H1 (cell line): ENCODE data around the gene ABHD12. TPM values are rescaled to one million over a fixed set of nuclear protein-coding genes. Genes with fewer than 3 reads are reported as not detected.

ENCODE experiments used
- CTCF ChIA-PET: fragments of 300-600 bp; sonication (Branson Sonifier 250); formaldehyde crosslinking; loops from one replicate; lab custom pipeline; 2021; ENCODE audit not compliant: partially characterized antibody; lab: Charles Lee
- POLR2A ChIA-PET: fragments of 300-600 bp; sonication (Branson Sonifier 250); formaldehyde crosslinking; loops from one replicate; lab custom pipeline; 2021; ENCODE audit warnings: inconsistent platforms; ENCODE audit not compliant: partially characterized antibody; lab: Charles Lee
- DNase-seq, 2 experiments: peaks; one replicate each; pipeline versions ENCODE4 v3.0.0 to v3.0.0-alpha.2; 2010 to 2022; ENCODE audit warnings: low spot score in 2 of 2, low read depth in 1 of 2, mixed read lengths in 1 of 2
- FAIRE-seq: peaks from 2 replicates; lab custom pipeline; 2011; peaks lifted over from hg19 to GRCh38; lab: Jason Lieb, UNC
- H2AFZ ChIP-seq: 2 replicates; pipeline ENCODE4 v1.8.1; 2012; ENCODE audit warnings: low read length, inconsistent platforms
- H2AK5ac ChIP-seq: 2 replicates; pipeline ENCODE4 v1.6.1; 2013; ENCODE audit warnings: low read depth, low read length
- H2BK120ac ChIP-seq: replicated peaks from 2 replicates; pipeline ENCODE3; 2013; ENCODE audit warnings: low read depth, low read length, inconsistent platforms
- H2BK12ac ChIP-seq: 2 replicates; pipeline ENCODE4 v1.6.1; 2013; ENCODE audit warnings: low read depth, low read length
- H2BK15ac ChIP-seq: 2 replicates; pipeline ENCODE4 v1.6.1; 2013; ENCODE audit warnings: low read length
- H2BK20ac ChIP-seq: 2 replicates; pipeline ENCODE4 v1.6.1; 2013; ENCODE audit warnings: low read length
- H2BK5ac ChIP-seq: 2 replicates; pipeline ENCODE4 v1.6.1; 2013; ENCODE audit warnings: low read depth, low read length
- H3K14ac ChIP-seq: 2 replicates; pipeline ENCODE4 v1.6.1; 2013; ENCODE audit warnings: inconsistent platforms; ENCODE audit not compliant: insufficient read length
- H3K18ac ChIP-seq: 2 replicates; pipeline ENCODE4 v1.6.1; 2013; ENCODE audit warnings: low read length; ENCODE audit errors: extremely low read depth
- H3K23ac ChIP-seq: 2 replicates; pipeline ENCODE4 v1.6.1; 2013; ENCODE audit warnings: inconsistent platforms; ENCODE audit not compliant: insufficient read length
- H3K23me2 ChIP-seq: 2 replicates; pipeline ENCODE4 v1.6.1; 2013; ENCODE audit warnings: low read depth, low read length
- H3K27ac ChIP-seq: 2 replicates; pipeline ENCODE4 v1.6.1; 2011; ENCODE audit warnings: low read depth, low read length, inconsistent platforms
- H3K27me3 ChIP-seq, 4 experiments: replicated peaks in 1 of 4; 1 replicate in 1 of 4; 2 replicates in 3 of 4; pipeline versions ENCODE4 v1.6.1 to v1.8.1; 2011 to 2013; ENCODE audit warnings: low read length in 3 of 4, mild to moderate bottlenecking in 3 of 4, inconsistent platforms in 2 of 4, mixed read lengths in 2 of 4, moderate library complexity in 1 of 4; ENCODE audit not compliant: control insufficient read depth in 3 of 4, insufficient read depth in 3 of 4; ENCODE audit errors: extremely low read depth in 1 of 4
- H3K36me3 ChIP-seq, 4 experiments: 2 replicates each; pipeline versions ENCODE4 v1.6.1 to v1.8.1; 2011 to 2013; ENCODE audit warnings: mild to moderate bottlenecking in 4 of 4, low read length in 3 of 4, moderate library complexity in 2 of 4, control low read depth in 1 of 4, inconsistent platforms in 1 of 4; ENCODE audit not compliant: insufficient read depth in 4 of 4, control insufficient read depth in 2 of 4
- H3K4ac ChIP-seq: replicated peaks from 2 replicates; pipeline ENCODE3; 2013; ENCODE audit warnings: low read length, low read depth, mixed read lengths, inconsistent platforms; ENCODE audit not compliant: insufficient read length
- H3K4me1 ChIP-seq, 4 experiments: replicated peaks in 1 of 4; 1 replicate in 1 of 4; 2 replicates in 3 of 4; pipeline versions ENCODE4 v1.6.1 to v1.8.1; 2011 to 2013; ENCODE audit warnings: low read length in 3 of 4, inconsistent platforms in 2 of 4, mixed read lengths in 1 of 4; ENCODE audit not compliant: insufficient read depth in 4 of 4, control insufficient read depth in 3 of 4
- H3K4me2 ChIP-seq, 2 experiments: 2 replicates each; pipeline versions ENCODE4 v1.6.1 to v1.8.1; 2011 to 2013; ENCODE audit warnings: low read depth in 2 of 2, low read length in 2 of 2, control low read depth in 1 of 2, inconsistent platforms in 1 of 2, mild to moderate bottlenecking in 1 of 2; ENCODE audit not compliant: insufficient read depth in 1 of 2
- H3K4me3 ChIP-seq, 4 experiments: fragments of 200-600, 300-600 bp in 1 of 4; sonication (generic), shearing (Covaris generic), sonication (Bioruptor Twin) in 1 of 4; 2 replicates each; pipeline versions ENCODE4 v1.5.1 to v1.8.1; 2011 to 2016; ENCODE audit warnings: low read length in 4 of 4, low read depth in 3 of 4, control low read depth in 2 of 4, inconsistent platforms in 2 of 4, mild to moderate bottlenecking in 2 of 4, mixed read lengths in 1 of 4, moderate library complexity in 1 of 4; ENCODE audit not compliant: insufficient read depth in 2 of 4; ENCODE audit errors: extremely low read depth in 1 of 4
- H3K56ac ChIP-seq: replicated peaks from 2 replicates; pipeline ENCODE3; 2013; ENCODE audit warnings: low read depth, mild to moderate bottlenecking, mixed read lengths, low read length, inconsistent platforms; ENCODE audit not compliant: insufficient read length
- H3K79me1 ChIP-seq: 2 replicates; pipeline ENCODE4 v1.6.1; 2013; ENCODE audit warnings: low read depth, low read length, control low read depth
- H3K79me2 ChIP-seq, 2 experiments: 2 replicates each; pipeline versions ENCODE4 v1.6.1 to v1.8.1; 2012 to 2013; ENCODE audit warnings: low read length in 2 of 2, mild to moderate bottlenecking in 2 of 2, inconsistent platforms in 1 of 2; ENCODE audit not compliant: insufficient read depth in 2 of 2, control insufficient read depth in 1 of 2
- H3K9ac ChIP-seq, 4 experiments: replicated peaks in 1 of 4; 1 replicate in 1 of 4; 2 replicates in 3 of 4; pipeline versions ENCODE4 v1.6.1 to v1.8.1; 2011 to 2013; ENCODE audit warnings: low read depth in 3 of 4, low read length in 3 of 4, control low read depth in 2 of 4, mild to moderate bottlenecking in 2 of 4, moderate library complexity in 2 of 4, inconsistent platforms in 1 of 4; ENCODE audit errors: extremely low read depth in 1 of 4
- H3K9me3 ChIP-seq, 2 experiments: 2 replicates each; pipeline versions ENCODE4 v1.6.1 to v1.8.1; 2012 to 2013; ENCODE audit warnings: mild to moderate bottlenecking in 2 of 2, moderate library complexity in 2 of 2, control low read depth in 1 of 2, inconsistent platforms in 1 of 2, low read depth in 1 of 2, low read length in 1 of 2, mixed read lengths in 1 of 2; ENCODE audit not compliant: insufficient read depth in 2 of 2
- H4K20me1 ChIP-seq, 2 experiments: replicated peaks in 1 of 2; 2 replicates each; pipeline versions ENCODE3 to v1.8.1; 2011 to 2013; ENCODE audit warnings: inconsistent platforms in 2 of 2, low read length in 2 of 2, mild to moderate bottlenecking in 1 of 2; ENCODE audit not compliant: insufficient read depth in 2 of 2, control insufficient read depth in 1 of 2
- H4K5ac ChIP-seq: 2 replicates; pipeline ENCODE4 v1.6.1; 2013; ENCODE audit warnings: low read length, low read depth, mixed read lengths, inconsistent platforms; ENCODE audit not compliant: insufficient read length
- H4K8ac ChIP-seq: 2 replicates; pipeline ENCODE4 v1.8.0; 2013; ENCODE audit warnings: mild to moderate bottlenecking, moderate library complexity, low read length, inconsistent platforms; ENCODE audit not compliant: insufficient read depth; ENCODE audit errors: extremely low read depth
- H4K91ac ChIP-seq: replicated peaks from 2 replicates; pipeline ENCODE3; 2013; ENCODE audit warnings: low read length, mixed read lengths, inconsistent platforms; ENCODE audit not compliant: insufficient read length
- BCL11A ChIP-seq, 2 experiments: IDR thresholded peaks; one replicate each; pipeline ENCODE4 v1.6.1; 2011; ENCODE audit warnings: low read depth in 2 of 2, low read length in 2 of 2, mild to moderate bottlenecking in 2 of 2
- GABPA ChIP-seq: IDR thresholded peaks from 2 replicates; pipeline ENCODE4 v1.6.1; 2011; ENCODE audit warnings: mild to moderate bottlenecking, low read length, moderate library complexity, borderline replicate concordance; ENCODE audit not compliant: insufficient read depth
- JUN ChIP-seq: IDR thresholded peaks from 2 replicates; pipeline ENCODE4 v1.6.1; 2011; ENCODE audit warnings: low read depth, mild to moderate bottlenecking, improper control_type of control experiment, low read length
- MAFK ChIP-seq: IDR thresholded peaks from 2 replicates; pipeline ENCODE4 v1.6.1; 2012; ENCODE audit warnings: low read depth, mild to moderate bottlenecking, improper control_type of control experiment, low read length
- RAD21 ChIP-seq, 2 experiments: IDR thresholded peaks in 1 of 2; conservative IDR thresholded peaks in 1 of 2; 2 replicates each; pipeline ENCODE4 v1.6.1; 2011; ENCODE audit warnings: low read depth in 2 of 2, low read length in 2 of 2, improper control_type of control experiment in 1 of 2, inconsistent platforms in 1 of 2, mild to moderate bottlenecking in 1 of 2, moderate library complexity in 1 of 2
- RBBP5 ChIP-seq: IDR thresholded peaks from 2 replicates; pipeline ENCODE4 v1.7.1; 2012; ENCODE audit warnings: low read depth, mild to moderate bottlenecking, inconsistent platforms, low read length, moderate library complexity, borderline replicate concordance
- RFX5 ChIP-seq: IDR thresholded peaks from 2 replicates; pipeline ENCODE4 v1.6.1; 2011; ENCODE audit warnings: low read depth, low read length, improper control_type of control experiment, borderline replicate concordance
- SIN3A ChIP-seq, 2 experiments: IDR thresholded peaks in 1 of 2; conservative IDR thresholded peaks in 1 of 2; 2 replicates each; pipeline ENCODE4 v1.6.1; 2011 to 2012; ENCODE audit warnings: low read length in 2 of 2, improper control_type of control experiment in 1 of 2, low read depth in 1 of 2, mild to moderate bottlenecking in 1 of 2
- WGBS, 2 experiments: shearing (Covaris generic) in 1 of 2; methylation state at CpG; one replicate each; pipeline versions ENCODE4 v1.1.6 to v1.1.7; 2013 to 2015; ENCODE audit warnings: low lambda C conversion rate in 2 of 2, mixed read lengths in 2 of 2, inconsistent platforms in 1 of 2, low coverage in 1 of 2, missing lambda C conversion rate in 1 of 2; ENCODE audit not compliant: insufficient replicate concordance in 2 of 2, insufficient coverage in 1 of 2, insufficient read length in 1 of 2; ENCODE audit errors: extremely low coverage in 1 of 2, missing lambda C conversion rate in 1 of 2; 5-methylcytosine and 5-hydroxymethylcytosine counted together
- polyA plus RNA-seq, 7 experiments: library from polyadenylated mRNA; depleted of rRNA in 3 of 7; stranded (reverse) in 5 of 7; unstranded in 2 of 7; fragments of >200 nt in 5 of 7; fragments of 200-250 nt in 2 of 7; gene quantifications; 1 replicate in 5 of 7; 2 replicates in 1 of 7; 4 replicates in 1 of 7; pipeline versions ENCODE4 v1.2.1 to v1.2.3, GENCODE V29; 2011 to 2013; ENCODE audit warnings: missing spikeins in 2 of 7, mixed read lengths in 2 of 7
- total RNA-seq: library from RNA; stranded (reverse); fragmentation: NEBNext Ultra II Directional; extraction: Animal tissue kit (Norgen Biotek cat#: 25700); gene quantifications from 2 replicates; pipeline ENCODE4 v1.2.1, GENCODE V29; 2021
- TF ChIP-seq, protein P1 (sequence below): IDR thresholded peaks from 2 replicates; pipeline ENCODE4 v1.6.1; 2012; ENCODE audit warnings: low read length, inconsistent platforms
- TF ChIP-seq, protein P2 (sequence below): IDR thresholded peaks from 2 replicates; pipeline ENCODE4 v1.6.1; 2012; ENCODE audit warnings: inconsistent platforms

Gene ABHD12
- total and polyA plus RNA-seq, 2 of the 8 experiments (the other 6 are each of a cell fraction or from before 2014, with no cell fraction given) = 31.3 to 59.5 TPM

DNA sequence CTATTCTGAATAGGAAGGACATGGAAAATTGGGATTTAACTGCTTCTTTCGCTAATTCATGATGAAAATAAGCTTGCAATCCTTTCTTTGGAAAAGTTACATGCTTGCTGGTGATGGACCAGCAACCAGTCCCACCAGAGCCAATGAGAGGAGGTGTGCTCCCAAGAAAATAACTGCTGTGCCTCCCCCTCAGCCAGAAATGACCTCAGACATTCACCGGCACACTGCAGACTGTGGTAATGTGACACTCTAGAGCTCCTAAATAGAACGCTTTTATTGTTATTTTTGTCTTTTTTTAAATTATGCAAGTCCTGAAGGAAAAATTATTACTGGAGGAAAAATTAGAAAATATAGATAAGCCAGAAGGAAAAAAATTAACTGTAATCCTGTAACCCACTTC, 140.1 kb downstream of the ABHD12 start:
- FAIRE-seq = no peak
- Histone ChIP-seq H3K79me2 (peaks cover 17 to 48% of the 10 kb centered on the region in 2 experiments), H3K27me3 (peaks cover 0 to 8% (median 7%) of the 10 kb centered on the region in 4 experiments; a peak in 4 of 7 replicates), H3K14ac (no peak overlapping the region), H3K4me2 (no peak overlapping the region), H3K4me3 (no peak overlapping the region), H3K4me1 (peaks cover 3 to 7% (median 4%) of the 10 kb centered on the region in 4 experiments; a peak in 6 of 7 replicates), H3K36me3 (no peaks in the 10 kb centered on the region), H4K20me1 (peaks cover 3 to 10% of the 10 kb centered on the region in 2 experiments), H3K4ac (no peak overlapping the region), H3K23ac (no peak overlapping the region), H2BK5ac (no peak overlapping the region), H2BK12ac (no peak overlapping the region), H4K5ac (no peak overlapping the region), H4K8ac (no peak overlapping the region), H2AK5ac (no peak overlapping the region), H2BK120ac (no peak overlapping the region), H2AFZ (no peak overlapping the region), H3K79me1 (peaks cover 3% of the 10 kb centered on the region), H3K18ac (no peak overlapping the region), H3K9ac (no peak overlapping the region), H3K27ac (no peak overlapping the region), H3K23me2 (peaks cover 10% of the 10 kb centered on the region; the same call in 1 of the 2 replicates), H2BK20ac (no peak overlapping the region), H3K9me3 (no peaks in the 10 kb centered on the region), H2BK15ac (no peak overlapping the region), H4K91ac (no peak overlapping the region), H3K56ac (no peak overlapping the region)
- WGBS, 2 experiments = 86% methylated on average over 3 of the region's 3 CpGs; no CpG with 5 or more reads in 1 of the 2 experiments
- no peak for DNase-seq
- CTCF ChIA-PET = interaction anchor here (1.3 to 1.7 kb wide), 2 partner anchors 21 to 185 kb away, joined by 3 to 5 read pairs; no protein-coding TSS in a partner anchor
- POLR2A ChIA-PET = interaction anchor here (0.6 to 1.9 kb wide), 4 partner anchors 8 to 194 kb away, joined by 3 to 6 read pairs (median 4); no protein-coding TSS in a partner anchor
- TF ChIP-seq SIN3A (conservative IDR thresholded peaks at IDR 0.05 in 1 of 2, IDR thresholded peaks at IDR 0.05 in 1 of 2; ENCODE audit: low read depth in 1 of 2, low read length in 2 of 2) (no peak), BCL11A (IDR thresholded peaks at IDR 0.05; ENCODE audit: low read depth in 2 of 2, low read length in 2 of 2) (no peak), RFX5 (no peak), RBBP5 (no peak), MAFK (no peak), JUN (no peak), GABPA (no peak), RAD21 (IDR thresholded peaks at IDR 0.05 in 1 of 2, conservative IDR thresholded peaks at IDR 0.05 in 1 of 2; ENCODE audit: low read depth in 2 of 2, low read length in 2 of 2) (no peak)
- TF ChIP-seq, protein P1, sequence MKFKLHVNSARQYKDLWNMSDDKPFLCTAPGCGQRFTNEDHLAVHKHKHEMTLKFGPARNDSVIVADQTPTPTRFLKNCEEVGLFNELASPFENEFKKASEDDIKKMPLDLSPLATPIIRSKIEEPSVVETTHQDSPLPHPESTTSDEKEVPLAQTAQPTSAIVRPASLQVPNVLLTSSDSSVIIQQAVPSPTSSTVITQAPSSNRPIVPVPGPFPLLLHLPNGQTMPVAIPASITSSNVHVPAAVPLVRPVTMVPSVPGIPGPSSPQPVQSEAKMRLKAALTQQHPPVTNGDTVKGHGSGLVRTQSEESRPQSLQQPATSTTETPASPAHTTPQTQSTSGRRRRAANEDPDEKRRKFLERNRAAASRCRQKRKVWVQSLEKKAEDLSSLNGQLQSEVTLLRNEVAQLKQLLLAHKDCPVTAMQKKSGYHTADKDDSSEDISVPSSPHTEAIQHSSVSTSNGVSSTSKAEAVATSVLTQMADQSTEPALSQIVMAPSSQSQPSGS = no peak
- TF ChIP-seq, protein P2, sequence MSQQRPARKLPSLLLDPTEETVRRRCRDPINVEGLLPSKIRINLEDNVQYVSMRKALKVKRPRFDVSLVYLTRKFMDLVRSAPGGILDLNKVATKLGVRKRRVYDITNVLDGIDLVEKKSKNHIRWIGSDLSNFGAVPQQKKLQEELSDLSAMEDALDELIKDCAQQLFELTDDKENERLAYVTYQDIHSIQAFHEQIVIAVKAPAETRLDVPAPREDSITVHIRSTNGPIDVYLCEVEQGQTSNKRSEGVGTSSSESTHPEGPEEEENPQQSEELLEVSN = no peak
